LoVo (cell line): ENCODE data around the gene EEF1A2.

Source experiments
- DNase-seq: peaks from one replicate; pipeline ENCODE4 v3.0.0-alpha.2; 2016; ENCODE audit warnings: low spot score

Gene EEF1A2

GRCh38 chr20:63449796-63450730 lies 48.8 kb downstream of the EEF1A2 start:
- no peak for DNase-seq

- no peak for DNase-seq
Observed at GRCh38 chr20:63449025-63449424, 49.9 kb downstream of the EEF1A2 start.

- DNase-seq: no peak
Observed at GRCh38 chr20:63448031-63448430, 50.9 kb downstream of the EEF1A2 start.

GRCh38 chr20:63447320-63447719 lies 51.6 kb downstream of the EEF1A2 start:
- DNase-seq: no peak

- DNase-seq: no peak
Observed at GRCh38 chr20:63446216-63447024, 52.5 kb downstream of the EEF1A2 start.

GRCh38 chr20:63445075-63445734 lies 53.7 kb downstream of the EEF1A2 start:
- no peak for DNase-seq

GRCh38 chr20:63444548-63444947 lies 54.3 kb downstream of the EEF1A2 start:
- no peak for DNase-seq

GRCh38 chr20:63443606-63444395 lies 55.1 kb downstream of the EEF1A2 start:
- DNase-seq: no peak

GRCh38 chr20:63442100-63442493 lies 56.8 kb downstream of the EEF1A2 start:
- DNase-seq: no peak

- no peak for DNase-seq
Observed at GRCh38 chr20:63441136-63442099, 57.5 kb downstream of the EEF1A2 start.

GRCh38 chr20:63440366-63440955 lies 58.4 kb downstream of the EEF1A2 start:
- DNase-seq: no peak

GRCh38 chr20:63439866-63440265 lies 59.0 kb downstream of the EEF1A2 start:
- no peak for DNase-seq

- DNase-seq: no peak
Observed at GRCh38 chr20:63438121-63438520, 60.8 kb downstream of the EEF1A2 start.
